Loucy (cell line): ENCODE results near the gene GTF2F1.

Experiments used
- H2AFZ ChIP-seq: fragments of 200-600 bp; sonication (generic); 2 replicates; pipeline ENCODE4 v1.6.0; 2016; ENCODE audit warnings: antibody characterized with exemption, mild to moderate bottlenecking, low read length, moderate library complexity
- H3F3A ChIP-seq: fragments of 200-600 bp; 2 replicates; pipeline ENCODE4 v1.6.0; 2016; ENCODE audit warnings: antibody characterized with exemption, low read depth, mild to moderate bottlenecking
- H3K27me3 ChIP-seq: fragments of 200-600 bp; sonication (generic); 2 replicates; pipeline ENCODE4 v1.6.1; 2014; ENCODE audit warnings: low read length, mild to moderate bottlenecking; ENCODE audit not compliant: insufficient read depth, poor library complexity, severe bottlenecking
- H3K36me3 ChIP-seq: fragments of 200-600 bp; sonication (generic); 2 replicates; pipeline ENCODE4 v1.6.1; 2016; ENCODE audit warnings: low read length; ENCODE audit not compliant: insufficient read depth
- H3K4me1 ChIP-seq: fragments of 200-600 bp; sonication (generic); 2 replicates; pipeline ENCODE4 v1.5.1; 2014; ENCODE audit warnings: low read length, mild to moderate bottlenecking; ENCODE audit not compliant: insufficient read depth, poor library complexity, severe bottlenecking
- H3K4me2 ChIP-seq: fragments of 200-600 bp; sonication (generic); 2 replicates; pipeline ENCODE4 v1.6.0; 2014; ENCODE audit warnings: antibody characterized with exemption, low read length, low read depth, mild to moderate bottlenecking; ENCODE audit not compliant: poor library complexity, severe bottlenecking
- H3K4me3 ChIP-seq: fragments of 200-600 bp; sonication (generic); 2 replicates; pipeline ENCODE4 v1.5.1; 2014; ENCODE audit warnings: low read length, mild to moderate bottlenecking, mixed read lengths; ENCODE audit not compliant: poor library complexity, severe bottlenecking
- H3K79me2 ChIP-seq: fragments of 200-600 bp; sonication (generic); 2 replicates; pipeline ENCODE4 v1.6.1; 2014; ENCODE audit warnings: low read length; ENCODE audit not compliant: insufficient read depth
- H3K9ac ChIP-seq: fragments of 200-600 bp; sonication (generic); 2 replicates; pipeline ENCODE4 v1.6.0; 2014; ENCODE audit warnings: mild to moderate bottlenecking, low read depth, low read length, moderate library complexity; ENCODE audit not compliant: poor library complexity, severe bottlenecking
- H3K9me2 ChIP-seq: fragments of 200-600 bp; sonication (generic); replicated peaks from 2 replicates; pipeline ENCODE4 v1.6.1; 2016; ENCODE audit warnings: low read depth, low read length, mixed read lengths
- H3K9me3 ChIP-seq: fragments of 200-600 bp; sonication (generic); 2 replicates; pipeline ENCODE4 v1.6.1; 2014; ENCODE audit warnings: mild to moderate bottlenecking, antibody characterized with exemption, low read length, low read depth; ENCODE audit not compliant: insufficient read depth
- H4K20me1 ChIP-seq: fragments of 200-600 bp; sonication (generic); 2 replicates; pipeline ENCODE4 v1.6.0; 2014; ENCODE audit warnings: antibody characterized with exemption, low read length, mild to moderate bottlenecking; ENCODE audit not compliant: insufficient read depth, poor library complexity, severe bottlenecking
- EZH2phosphoT487 ChIP-seq: fragments of 200-600 bp; IDR thresholded peaks from 2 replicates; pipeline ENCODE4 v1.6.1; 2018; ENCODE audit warnings: antibody characterized with exemption, mild to moderate bottlenecking, moderate library complexity, borderline replicate concordance
- TF ChIP-seq, protein P1 (sequence below): fragments of 200-600 bp; sonication (generic); conservative IDR thresholded peaks from 2 replicates; pipeline ENCODE4 v1.5.1; 2014; ENCODE audit warnings: mild to moderate bottlenecking, antibody characterized with exemption, low read length

Gene GTF2F1

DNA sequence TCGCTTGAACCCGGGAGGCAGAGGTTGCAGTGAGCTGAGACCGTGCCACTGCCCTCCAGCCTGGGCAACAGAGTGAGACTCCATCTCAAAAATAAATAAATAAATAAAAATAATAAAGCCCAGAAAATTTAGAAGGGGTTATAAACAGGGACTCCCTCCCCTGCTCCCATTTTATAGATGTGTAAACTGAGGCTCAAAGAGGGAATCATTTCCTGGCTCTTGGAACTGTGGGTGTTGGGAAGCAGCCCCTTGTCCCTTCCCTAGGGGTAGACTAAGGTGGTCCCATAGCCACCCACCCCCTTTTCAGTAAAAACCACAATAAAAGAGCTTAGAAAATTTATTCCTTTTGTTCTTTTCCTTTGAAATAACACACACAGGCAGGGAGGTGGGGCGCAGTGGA lies 46.8 kb upstream of the GTF2F1 start:
- no peak overlapping the region for H3K4me3 ChIP-seq
- no peak overlapping the region for H3K9ac ChIP-seq
- H3K27me3 ChIP-seq = no peaks in the 10 kb centered on the region
- H3K79me2 ChIP-seq = no peaks in the 10 kb centered on the region
- no peak overlapping the region for H2AFZ ChIP-seq
- no peaks in the 10 kb centered on the region for H3K36me3 ChIP-seq
- H3K4me2 ChIP-seq = no peak overlapping the region
- no peaks in the 10 kb centered on the region for H3K9me3 ChIP-seq
- H3F3A ChIP-seq = no peaks in the 10 kb centered on the region
- no peak for TF ChIP-seq EZH2phosphoT487
- TF ChIP-seq, protein P1, sequence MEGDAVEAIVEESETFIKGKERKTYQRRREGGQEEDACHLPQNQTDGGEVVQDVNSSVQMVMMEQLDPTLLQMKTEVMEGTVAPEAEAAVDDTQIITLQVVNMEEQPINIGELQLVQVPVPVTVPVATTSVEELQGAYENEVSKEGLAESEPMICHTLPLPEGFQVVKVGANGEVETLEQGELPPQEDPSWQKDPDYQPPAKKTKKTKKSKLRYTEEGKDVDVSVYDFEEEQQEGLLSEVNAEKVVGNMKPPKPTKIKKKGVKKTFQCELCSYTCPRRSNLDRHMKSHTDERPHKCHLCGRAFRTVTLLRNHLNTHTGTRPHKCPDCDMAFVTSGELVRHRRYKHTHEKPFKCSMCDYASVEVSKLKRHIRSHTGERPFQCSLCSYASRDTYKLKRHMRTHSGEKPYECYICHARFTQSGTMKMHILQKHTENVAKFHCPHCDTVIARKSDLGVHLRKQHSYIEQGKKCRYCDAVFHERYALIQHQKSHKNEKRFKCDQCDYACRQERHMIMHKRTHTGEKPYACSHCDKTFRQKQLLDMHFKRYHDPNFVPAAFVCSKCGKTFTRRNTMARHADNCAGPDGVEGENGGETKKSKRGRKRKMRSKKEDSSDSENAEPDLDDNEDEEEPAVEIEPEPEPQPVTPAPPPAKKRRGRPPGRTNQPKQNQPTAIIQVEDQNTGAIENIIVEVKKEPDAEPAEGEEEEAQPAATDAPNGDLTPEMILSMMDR = no peak
- no peaks in the 10 kb centered on the region for H4K20me1 ChIP-seq
- H3K4me1 ChIP-seq = no peaks in the 10 kb centered on the region
- H3K9me2 ChIP-seq = no peaks in the 10 kb centered on the region

DNA sequence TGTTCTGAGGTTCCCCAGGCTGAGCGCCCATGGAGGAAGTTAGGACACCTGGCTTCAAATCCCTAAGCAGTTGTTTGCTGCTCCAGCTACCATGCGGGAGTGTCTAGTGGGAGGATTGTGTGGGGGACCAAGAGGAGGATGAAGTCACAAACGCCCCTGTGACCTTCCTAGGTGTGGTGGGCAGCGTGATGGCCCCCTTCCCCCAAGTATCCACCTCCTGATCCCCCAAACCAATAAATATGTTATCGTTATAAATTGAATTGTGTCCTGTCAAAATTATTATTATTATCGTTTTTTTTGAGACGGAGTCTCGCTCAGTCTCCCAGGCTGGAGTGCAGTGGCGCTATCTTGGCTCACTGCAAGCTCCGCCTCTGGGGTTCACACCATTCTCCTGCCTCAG lies 40.7 kb upstream of the GTF2F1 start, which contains the start of gene SLC25A41:
TSS of gene SLC25A41 (minus strand) at position 101 of the 400 bp plus-strand sequence. CDS start at position 31, 70 bp downstream.
- no peak for TF ChIP-seq EZH2phosphoT487
- TF ChIP-seq, protein P1 = no peak
- Histone ChIP-seq H3K4me2 (no peak within 1 kb of the TSS), H4K20me1 (no peaks in the 10 kb centered on the region), H3F3A (no peaks in the 10 kb centered on the region), H3K9me2 (no peaks in the 10 kb centered on the region), H3K9ac (no peak within 1 kb of the TSS), H2AFZ (no peak within 1 kb of the TSS), H3K9me3 (no peaks in the 10 kb centered on the region), H3K36me3 (no peaks in the 10 kb centered on the region), H3K4me3 (no peak within 1 kb of the TSS), H3K27me3 (no peaks in the 10 kb centered on the region), H3K79me2 (no peaks in the 10 kb centered on the region), H3K4me1 (peaks cover 5% of the 10 kb centered on the region)

GRCh38 chr19:6433165-6433564 lies 40.2 kb upstream of the GTF2F1 start:
- Histone ChIP-seq H3K9ac (no peak overlapping the region), H2AFZ (no peak overlapping the region)
- TF ChIP-seq, protein P1 = no peak
- no peak for TF ChIP-seq EZH2phosphoT487

More at GRCh38 chr19:6433165-6433564, 40.2 kb upstream of the GTF2F1 start:
- Histone ChIP-seq H3K27me3 (no peaks in the 10 kb centered on the region), H3K9me2 (no peaks in the 10 kb centered on the region), H3K4me1 (peaks cover 5% of the 10 kb centered on the region), H3K36me3 (no peaks in the 10 kb centered on the region), H3K79me2 (no peaks in the 10 kb centered on the region), H3K4me3 (no peak overlapping the region), H3F3A (no peaks in the 10 kb centered on the region), H3K9me3 (no peaks in the 10 kb centered on the region), H3K4me2 (no peak overlapping the region), H4K20me1 (no peaks in the 10 kb centered on the region)
